ENCODE measurements around the gene CCDC15.
"Not testable (repeated sequence)": the region's sequence is repeated elsewhere in the genome, so short reads cannot be mapped to it uniquely, and the experiment has no call there.

CCDC15 gene

DNA sequence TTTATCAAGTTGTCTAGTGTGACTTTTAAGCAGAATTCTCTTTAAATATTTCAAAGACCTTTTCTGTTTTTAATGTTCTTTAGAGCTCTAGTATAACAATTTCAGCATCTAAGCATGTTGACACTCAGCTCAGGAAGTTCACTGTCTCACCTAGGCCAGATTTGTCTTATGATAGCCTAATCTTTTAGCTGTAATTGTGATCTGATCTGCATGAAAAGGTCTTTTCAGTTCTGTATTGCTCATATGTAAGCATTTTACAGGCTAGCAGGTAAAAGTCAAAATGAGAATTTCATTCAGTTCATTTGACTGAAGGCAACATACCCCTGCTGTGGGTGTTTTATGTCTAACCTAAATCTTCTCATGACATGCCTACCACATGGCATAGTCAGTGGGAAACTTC lies 62.4 kb downstream of the CCDC15 start:
- no peak for DNase-seq

- DNase-seq: no peak
Observed at GRCh38 chr11:125020342-125020741, 66.3 kb downstream of the CCDC15 start.

DNA sequence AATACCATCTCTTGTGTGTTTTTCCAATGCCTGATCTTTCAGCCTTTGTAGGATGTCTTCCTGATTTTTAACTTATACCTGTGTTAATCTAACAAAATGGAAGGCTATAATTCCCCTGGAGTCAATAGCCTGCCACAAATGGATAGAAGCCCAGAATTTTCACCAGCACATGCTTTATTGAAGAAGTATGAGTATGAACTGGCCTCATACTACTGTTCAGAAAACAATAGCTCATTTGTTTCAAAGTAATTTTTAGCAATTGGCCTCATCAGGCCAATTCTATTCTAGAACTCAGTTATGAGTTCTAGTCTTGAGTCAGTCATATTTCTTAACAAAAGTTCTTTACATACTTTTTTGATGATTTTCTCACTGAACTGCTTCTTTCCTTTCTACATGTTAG lies 68.5 kb downstream of the CCDC15 start:
- DNase-seq: no peak

GRCh38 chr11:125025968-125026367 lies 72.0 kb downstream of the CCDC15 start:
- DNase-seq: no peak

- DNase-seq: not testable (repeated sequence)
Observed at GRCh38 chr11:125029431-125029830, 75.4 kb downstream of the CCDC15 start.

DNA sequence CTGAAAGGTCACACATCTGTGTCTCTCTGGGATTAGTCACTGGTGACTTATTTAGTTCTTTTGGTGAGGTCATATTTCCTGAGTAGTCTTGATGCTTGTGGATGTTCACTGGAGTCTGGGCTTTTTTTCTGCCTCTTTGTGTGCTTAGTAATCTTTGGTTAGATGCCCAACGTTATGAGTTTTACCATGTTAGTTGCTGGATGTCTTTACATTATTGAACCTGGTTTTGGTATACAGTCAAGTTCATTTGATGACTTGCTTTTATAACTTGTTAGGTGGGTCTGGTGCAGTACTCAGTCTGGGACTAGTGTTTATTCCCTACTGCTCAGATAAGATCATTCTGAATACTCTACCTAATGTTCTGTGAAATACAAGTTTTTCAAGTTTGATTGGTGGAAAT lies 82.9 kb downstream of the CCDC15 start:
- peak; percentile 96 for DNase-seq

DNA sequence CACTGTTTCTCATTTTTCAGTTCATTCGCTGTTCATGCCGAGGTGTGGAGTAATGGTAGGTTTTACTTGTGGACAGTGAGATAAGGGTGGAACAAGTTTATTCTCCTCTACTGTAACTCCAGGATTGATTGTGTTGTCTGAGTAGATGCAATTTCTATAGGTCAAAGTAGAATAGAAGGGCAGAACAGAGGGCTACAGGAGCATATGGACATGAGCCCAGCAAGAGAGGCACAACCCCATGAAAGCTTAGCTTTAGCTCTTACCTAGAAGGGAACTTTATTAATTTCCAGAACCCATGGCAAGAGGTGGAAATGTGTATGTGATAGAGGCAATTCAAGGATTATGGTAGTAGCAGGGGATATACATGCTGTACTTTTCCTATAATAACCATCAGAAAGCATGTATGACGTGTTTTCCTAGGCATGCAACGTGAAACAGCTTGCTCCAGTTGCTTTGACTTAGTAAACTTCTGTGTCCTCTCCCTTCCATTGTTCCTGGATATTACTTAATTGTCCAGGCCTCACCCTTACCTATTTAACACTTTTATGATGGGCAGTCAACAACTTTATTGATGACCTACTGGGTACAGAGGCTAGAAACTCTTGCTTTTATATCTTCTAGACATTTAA lies 95.3 kb downstream of the CCDC15 start:
- no peak for DNase-seq

DNA sequence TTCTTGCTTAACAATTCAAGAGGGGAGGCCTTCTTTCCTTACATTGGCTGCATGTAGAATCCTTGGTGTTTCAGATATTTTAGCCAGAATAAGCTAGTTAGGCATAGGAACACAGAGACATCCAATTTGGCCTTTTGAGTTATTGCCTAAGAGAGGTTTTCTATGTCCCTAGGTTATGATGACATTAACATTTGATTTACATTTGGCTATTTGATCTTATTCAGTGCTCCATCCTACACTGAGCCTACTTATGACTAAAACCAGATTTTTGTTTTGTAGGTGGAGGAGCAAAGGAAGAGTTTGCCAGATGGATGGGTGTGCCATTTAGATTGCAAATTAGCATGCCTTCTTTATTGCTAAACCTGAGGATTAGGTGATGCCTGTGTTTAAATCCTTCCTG lies 98.0 kb downstream of the CCDC15 start:
- DNase-seq: no peak

DNA sequence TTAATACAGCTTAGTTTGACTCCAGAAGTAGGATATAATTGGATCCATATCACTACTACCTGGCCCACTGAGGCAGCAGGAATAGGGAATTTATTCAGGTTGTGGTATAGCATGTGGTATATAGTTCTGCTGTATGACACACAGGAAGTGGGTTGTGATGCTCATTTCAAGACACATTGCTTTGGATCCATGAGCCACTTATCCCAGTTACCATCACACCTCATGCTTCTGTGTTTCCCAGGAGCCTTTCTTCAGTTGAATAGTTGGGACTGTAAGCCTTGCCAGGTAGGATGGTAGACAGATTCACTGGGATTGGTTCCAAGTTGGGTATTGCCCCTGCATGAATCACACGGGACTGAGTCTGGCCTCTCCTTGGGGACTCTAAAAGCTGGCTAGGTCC lies 99.2 kb downstream of the CCDC15 start:
- no peak for DNase-seq

GRCh38 chr11:125055107-125055715 lies 101.2 kb downstream of the CCDC15 start:
- DNase-seq: no peak

- not testable (repeated sequence) for DNase-seq
Observed at GRCh38 chr11:125056111-125056510, 102.1 kb downstream of the CCDC15 start.

DNA sequence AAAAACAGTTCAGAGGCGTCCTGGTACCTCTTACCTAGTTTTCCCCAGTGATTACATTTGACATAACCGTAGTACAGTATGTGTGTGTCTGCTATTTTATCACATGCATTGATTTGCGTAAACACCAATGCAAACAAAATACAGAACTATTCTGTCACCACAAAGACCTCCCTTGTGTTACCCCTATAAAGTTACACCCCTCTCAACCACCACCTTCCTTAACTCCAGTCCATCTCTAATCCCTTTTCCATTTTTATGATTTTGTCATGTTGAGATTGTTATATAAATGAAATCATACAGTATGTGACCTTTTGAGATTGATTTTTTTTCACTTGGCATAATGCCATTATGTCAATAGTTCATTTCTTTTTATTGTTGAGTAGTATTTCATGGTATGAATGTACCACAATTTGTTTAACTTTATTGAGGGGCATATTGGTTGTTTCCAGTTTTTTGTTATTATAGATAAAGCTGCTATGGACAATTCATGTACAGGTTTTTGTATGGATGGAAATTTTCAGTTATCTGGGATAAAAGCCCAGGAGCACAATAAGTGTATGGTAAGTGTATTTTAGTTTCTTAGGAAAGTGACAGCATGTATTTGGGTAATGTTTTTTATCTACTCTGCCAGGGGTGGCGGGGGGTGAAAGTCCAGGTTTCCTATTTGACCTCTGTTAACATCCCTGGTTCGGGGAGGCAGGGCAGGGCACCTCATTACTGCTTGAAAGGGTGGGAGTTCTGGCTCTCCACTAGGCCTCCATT lies 103.1 kb downstream of the CCDC15 start:
- no peak for DNase-seq

DNA sequence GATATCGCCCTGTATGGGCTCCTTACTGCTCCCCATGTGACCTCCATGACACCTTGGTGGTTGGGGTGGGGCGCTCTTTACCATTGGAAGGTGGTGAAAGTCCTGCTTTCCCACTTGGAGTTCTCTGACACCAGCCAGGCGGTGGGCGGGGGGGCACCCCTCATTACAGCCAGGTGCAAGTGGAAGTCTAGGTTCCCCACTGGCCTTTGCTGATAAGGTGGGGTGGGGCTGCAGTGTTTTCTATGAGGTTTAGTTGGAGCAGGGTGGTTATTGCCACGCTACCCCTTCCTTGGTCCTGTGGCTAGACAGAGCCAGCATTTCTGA lies 103.7 kb downstream of the CCDC15 start:
- DNase-seq: no peak

DNA sequence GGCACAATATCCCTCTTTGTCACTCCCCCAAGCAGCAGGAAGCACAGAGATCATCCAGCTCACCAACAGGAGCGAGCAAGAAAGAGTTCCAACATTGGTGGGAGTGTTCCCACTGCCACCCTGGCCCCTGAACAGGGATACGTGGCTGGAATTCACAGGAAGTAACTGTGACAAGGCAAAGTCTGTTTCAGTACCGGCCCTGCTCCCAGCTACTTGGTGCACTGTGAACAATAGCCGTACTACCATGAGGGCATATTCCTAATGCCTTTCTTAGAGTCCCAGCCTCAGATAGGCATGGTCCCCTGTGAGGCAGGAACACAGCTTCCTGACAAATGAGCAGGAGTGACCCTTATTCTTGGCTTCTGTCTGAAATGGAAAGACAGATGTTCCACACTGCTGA lies 107.3 kb downstream of the CCDC15 start:
- DNase-seq: no peak

GRCh38 chr11:125062218-125062930 lies 108.4 kb downstream of the CCDC15 start:
- DNase-seq: no peak

GRCh38 chr11:125062931-125063428 lies 109.0 kb downstream of the CCDC15 start, which contains the start of gene SLC37A2:
SLC37A2 (plus strand) TSS chr11:125063305; CDS start chr11:125063368, 63 bp downstream.
- DNase-seq: peak; percentile 66

GRCh38 chr11:125063429-125064043 lies 109.5 kb downstream of the CCDC15 start:
- DNase-seq: no peak

- no peak for DNase-seq
Observed at GRCh38 chr11:125064070-125064469, 110.1 kb downstream of the CCDC15 start.

DNA sequence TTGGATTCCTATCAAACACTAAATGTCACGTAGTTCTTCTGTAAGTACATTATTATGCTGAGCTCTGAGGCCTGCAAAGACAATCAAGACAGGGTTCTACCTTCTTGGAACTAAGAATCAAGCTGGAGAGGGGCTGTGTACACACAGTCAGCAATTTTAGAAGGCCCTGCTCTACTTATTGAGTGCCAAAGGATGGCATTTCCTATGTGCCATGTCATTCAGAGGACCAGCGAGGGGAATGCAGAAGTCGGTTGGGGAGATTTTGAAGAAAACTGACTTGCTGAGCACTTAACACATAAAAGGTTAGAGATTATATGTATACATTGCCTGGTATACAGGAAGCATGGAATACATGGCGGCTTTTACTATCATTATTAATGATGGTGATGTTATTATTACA lies 114.4 kb downstream of the CCDC15 start:
- no peak for DNase-seq

DNA sequence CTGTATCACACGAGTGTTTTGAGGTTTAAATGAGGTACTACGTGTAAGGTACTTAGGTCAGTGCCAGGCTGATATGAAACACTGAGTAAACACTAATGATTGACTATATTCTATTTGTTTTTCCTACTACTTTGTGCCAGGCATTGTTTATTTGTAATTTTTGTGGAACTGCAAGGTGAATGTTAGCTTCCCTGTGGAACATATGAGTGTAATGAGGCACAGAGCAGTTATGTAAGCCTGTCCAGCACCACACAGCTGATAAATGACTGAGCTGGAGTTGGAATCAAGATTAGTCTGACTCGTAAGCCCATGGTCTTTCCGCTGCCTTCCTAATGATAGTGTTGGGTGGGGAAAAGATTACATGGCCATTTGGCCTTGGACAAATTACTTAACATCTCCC lies 115.0 kb downstream of the CCDC15 start:
- no peak for DNase-seq

GRCh38 chr11:125069796-125070195 lies 115.8 kb downstream of the CCDC15 start:
- peak; percentile 57 for DNase-seq

DNA sequence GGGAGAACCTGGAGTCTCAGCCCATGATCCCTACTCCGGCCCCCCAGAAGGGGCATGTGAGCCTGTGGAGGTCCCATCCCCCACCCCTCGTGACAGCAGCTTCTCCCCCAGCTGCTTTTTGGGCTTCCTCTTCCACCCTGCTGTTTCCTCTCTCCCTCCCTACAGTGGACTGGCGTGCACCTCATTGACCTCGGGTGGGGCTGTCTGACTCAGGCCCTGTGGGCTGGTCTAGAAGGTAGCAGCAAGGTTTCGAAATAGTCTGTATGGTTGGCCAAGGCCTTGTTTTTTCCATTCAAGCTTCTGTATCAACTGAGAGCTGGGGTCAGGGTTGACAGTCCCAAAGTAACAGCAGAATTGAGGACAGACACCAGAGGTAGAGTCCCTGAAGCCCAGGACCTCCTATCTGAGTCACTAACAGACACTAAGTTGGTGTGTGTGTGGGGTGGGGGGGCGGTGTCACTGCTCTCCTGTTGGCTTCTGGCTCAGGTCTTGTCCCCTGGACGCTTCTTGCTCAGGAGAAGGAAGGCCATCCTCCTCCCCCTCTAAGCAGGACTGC lies 116.8 kb downstream of the CCDC15 start:
- DNase-seq: peak; percentile 95

DNA sequence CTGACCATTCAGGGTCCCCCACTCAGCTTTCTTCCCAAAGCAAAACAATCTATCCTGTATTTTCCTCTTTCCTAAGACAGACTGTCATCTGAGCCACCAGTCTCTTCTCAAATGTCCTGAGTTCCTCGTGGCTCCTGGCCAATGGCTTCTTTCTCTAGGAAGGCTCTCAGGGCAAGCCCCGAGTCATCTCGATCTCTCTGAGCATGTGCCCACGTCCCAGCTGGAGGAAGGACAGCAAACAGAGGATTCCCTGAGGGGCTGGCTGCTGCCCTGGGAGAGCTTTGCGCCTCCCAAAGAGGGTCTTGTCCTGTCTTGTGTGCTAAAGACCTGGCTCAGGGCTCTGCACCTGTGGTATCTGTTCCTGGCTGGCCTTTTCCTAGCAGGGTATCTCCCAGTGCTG lies 117.4 kb downstream of the CCDC15 start:
- no peak for DNase-seq
